WI38 (cell line): ENCODE measurements around the gene FOXQ1.

ENCODE experiments used
- H3K4me3 ChIP-seq: 2 replicates; pipeline ENCODE4 v1.5.1; 2011; ENCODE audit warnings: low read depth, mild to moderate bottlenecking, control low read depth, low read length
- CTCF ChIP-seq: IDR thresholded peaks from 2 replicates; pipeline ENCODE4 v1.5.1; 2012; ENCODE audit warnings: low read depth, mild to moderate bottlenecking, control low read depth, low read length

The FOXQ1 gene

GRCh38 chr6:1291381-1291780 is 20.5 kb upstream of the FOXQ1 start:
- no peak for TF ChIP-seq CTCF

GRCh38 chr6:1295420-1295819 is 16.5 kb upstream of the FOXQ1 start:
- no peak for TF ChIP-seq CTCF
- no peak overlapping the region for H3K4me3 ChIP-seq

More at GRCh38 chr6:1291381-1291780, 20.5 kb upstream of the FOXQ1 start:
- no peak overlapping the region for H3K4me3 ChIP-seq

GRCh38 chr6:1296079-1296478 is 15.8 kb upstream of the FOXQ1 start:
- H3K4me3 ChIP-seq: no peak overlapping the region
- TF ChIP-seq CTCF: no peak

- H3K4me3 ChIP-seq: no peak overlapping the region
Observed at GRCh38 chr6:1296542-1296941, 15.4 kb upstream of the FOXQ1 start.

GRCh38 chr6:1297746-1298145 is 14.2 kb upstream of the FOXQ1 start:
- H3K4me3 ChIP-seq: no peak overlapping the region
- TF ChIP-seq CTCF: no peak

More at GRCh38 chr6:1296542-1296941, 15.4 kb upstream of the FOXQ1 start:
- TF ChIP-seq CTCF: no peak

- no peak for TF ChIP-seq CTCF
- H3K4me3 ChIP-seq: no peak overlapping the region
Observed at GRCh38 chr6:1298768-1299167, 13.1 kb upstream of the FOXQ1 start.

GRCh38 chr6:1306133-1306532 is 5.8 kb upstream of the FOXQ1 start:
- TF ChIP-seq CTCF: no peak
- no peak overlapping the region for H3K4me3 ChIP-seq
